GM18858 (cell line): Measurements from ENCODE around the gene CIB1.

Experiments used
- ATAC-seq: cut with Tn5 transposase; IDR thresholded peaks from one replicate; pipeline ENCODE4 v1.9.1; 2021; ENCODE audit not compliant: unreplicated experiment

CIB1 gene

DNA sequence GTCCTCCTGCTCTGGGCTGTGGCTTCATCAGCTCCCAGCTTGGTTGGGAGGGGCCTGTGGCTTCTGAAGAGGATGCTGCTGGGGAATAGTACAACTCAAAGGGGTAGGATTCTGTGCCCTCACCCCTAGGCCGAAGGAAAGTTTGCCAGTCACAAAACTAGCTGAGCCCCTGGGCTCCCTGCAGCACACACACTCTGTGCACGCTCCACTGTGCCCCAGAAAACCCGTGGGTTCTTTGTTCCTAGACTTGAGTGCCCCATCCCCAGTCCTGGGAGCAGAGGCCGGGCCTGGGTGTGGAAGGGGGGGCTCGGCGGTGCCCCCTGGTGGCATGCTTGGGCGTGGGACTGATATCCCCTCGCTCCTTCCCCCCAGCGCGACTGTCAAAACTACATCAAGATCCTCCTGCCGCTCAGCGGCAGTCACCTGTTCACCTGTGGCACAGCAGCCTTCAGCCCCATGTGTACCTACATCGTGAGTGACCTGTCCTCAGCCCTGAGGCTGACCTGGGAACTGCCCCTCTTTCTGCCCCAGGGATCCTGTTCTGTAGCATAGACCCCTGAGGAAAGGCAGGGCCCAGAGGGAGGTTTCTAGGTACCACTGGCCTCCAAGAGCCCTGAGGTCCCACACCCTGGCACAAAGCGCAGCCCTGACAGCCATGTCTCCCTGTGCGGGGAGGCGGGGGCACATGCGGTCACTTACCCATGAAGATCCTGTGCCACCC lies 14.2 kb downstream of the CIB1 start:
- no peak for ATAC-seq

DNA sequence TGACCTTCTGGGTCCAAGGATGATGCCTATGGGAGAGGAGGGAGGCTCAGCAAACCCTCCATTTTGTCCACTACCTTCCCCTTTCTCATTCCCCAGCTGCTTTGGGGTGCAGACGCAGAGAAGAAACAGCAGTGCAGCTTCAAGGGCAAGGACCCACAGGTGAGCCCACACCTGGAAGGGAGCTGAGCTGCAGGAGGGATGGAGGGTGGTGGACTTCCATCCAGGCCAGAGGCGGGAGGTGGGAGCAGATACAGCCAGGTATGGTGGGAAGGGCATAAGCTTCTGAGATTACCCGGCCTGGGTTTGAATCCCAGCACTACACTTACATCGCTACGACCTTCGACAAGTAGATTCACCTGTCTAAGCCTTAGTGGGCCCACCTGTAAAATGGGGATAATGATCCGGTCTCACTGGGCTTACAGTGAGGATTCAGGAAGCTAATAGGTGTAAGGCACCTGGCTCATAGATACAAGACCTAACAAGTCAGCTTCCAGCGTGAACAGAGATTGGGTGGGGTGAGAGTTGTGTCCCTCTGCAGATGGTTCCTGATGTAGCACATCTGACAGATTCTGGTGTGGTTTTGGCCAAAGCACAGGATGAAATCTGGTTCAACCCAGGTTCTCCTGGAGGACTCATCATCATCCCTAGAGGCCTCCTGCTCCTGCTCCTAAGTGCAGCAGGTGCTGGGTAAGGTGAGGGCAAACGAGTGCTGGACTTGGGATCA lies 15.9 kb downstream of the CIB1 start:
- no peak for ATAC-seq

GRCh38 chr15:90214553-90215196 lies 19.1 kb downstream of the CIB1 start:
- no peak for ATAC-seq

- ATAC-seq, result no peak
Measured at GRCh38 chr15:90213818-90214204, 19.9 kb downstream of the CIB1 start.

GRCh38 chr15:90213122-90213817 lies 20.5 kb downstream of the CIB1 start:
- no peak for ATAC-seq

- no peak for ATAC-seq
Measured at GRCh38 chr15:90212221-90213098, 21.3 kb downstream of the CIB1 start.

DNA sequence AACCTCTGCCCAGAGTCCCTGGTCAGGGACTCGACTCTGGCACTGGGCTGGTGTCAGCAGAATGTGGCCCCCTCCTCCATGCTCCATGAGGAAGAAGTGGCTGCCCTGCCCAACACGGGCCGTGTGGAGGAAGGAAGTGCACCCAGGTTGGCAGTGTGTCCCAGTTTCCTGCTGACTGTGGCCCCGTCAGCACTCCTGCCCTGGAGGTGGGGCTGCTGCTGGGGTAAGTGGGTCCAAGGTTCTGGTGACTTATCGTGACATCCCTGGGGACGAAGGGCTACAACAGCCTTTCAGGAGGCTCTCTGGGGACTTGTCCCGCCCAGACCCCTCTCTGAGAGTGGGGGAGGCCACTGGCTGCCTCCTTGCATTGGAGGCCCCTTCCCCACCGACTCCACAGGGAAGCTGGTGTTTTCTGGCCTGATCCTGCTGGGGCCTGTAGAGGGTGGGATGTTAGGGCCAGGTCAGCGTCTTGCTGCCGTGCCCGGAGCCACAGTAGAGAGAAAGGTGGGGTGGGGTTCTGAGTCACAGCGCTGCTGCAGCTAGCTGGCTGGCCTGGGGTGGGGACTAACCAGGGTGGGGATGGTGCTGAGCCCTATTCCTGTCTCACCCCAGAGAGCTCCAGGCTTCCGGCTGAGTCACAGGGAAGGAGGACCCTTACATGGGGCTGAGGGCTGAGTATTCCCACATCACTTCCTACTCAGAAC lies 22.1 kb downstream of the CIB1 start:
- no peak for ATAC-seq

- no peak for ATAC-seq
Measured at GRCh38 chr15:90211009-90211408, 22.7 kb downstream of the CIB1 start.

GRCh38 chr15:90210593-90210992 lies 23.1 kb downstream of the CIB1 start:
- no peak for ATAC-seq

DNA sequence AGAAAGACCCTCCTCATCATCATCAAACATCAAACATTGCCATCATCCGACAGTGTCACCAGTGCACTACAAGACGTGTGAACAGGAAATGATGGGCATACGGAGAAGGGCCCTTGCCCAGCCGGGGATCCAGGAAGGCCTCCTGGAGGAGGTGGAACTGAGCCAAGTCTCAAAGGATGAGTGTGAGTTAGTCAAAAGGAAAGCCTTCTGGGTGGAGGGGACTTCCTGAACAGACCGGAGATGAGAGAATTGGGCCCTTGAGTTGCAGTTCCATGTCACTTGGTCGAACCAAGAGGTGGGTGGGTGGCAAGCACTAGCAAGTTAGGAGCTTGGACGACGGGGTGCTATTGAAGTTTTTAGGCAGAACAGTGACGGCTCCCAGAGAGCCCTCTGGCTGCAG lies 24.1 kb downstream of the CIB1 start:
- peak; percentile 67 for ATAC-seq

GRCh38 chr15:90208356-90208755 lies 25.4 kb downstream of the CIB1 start:
- no peak for ATAC-seq

GRCh38 chr15:90207252-90207651 lies 26.5 kb downstream of the CIB1 start:
- ATAC-seq, result no peak

DNA sequence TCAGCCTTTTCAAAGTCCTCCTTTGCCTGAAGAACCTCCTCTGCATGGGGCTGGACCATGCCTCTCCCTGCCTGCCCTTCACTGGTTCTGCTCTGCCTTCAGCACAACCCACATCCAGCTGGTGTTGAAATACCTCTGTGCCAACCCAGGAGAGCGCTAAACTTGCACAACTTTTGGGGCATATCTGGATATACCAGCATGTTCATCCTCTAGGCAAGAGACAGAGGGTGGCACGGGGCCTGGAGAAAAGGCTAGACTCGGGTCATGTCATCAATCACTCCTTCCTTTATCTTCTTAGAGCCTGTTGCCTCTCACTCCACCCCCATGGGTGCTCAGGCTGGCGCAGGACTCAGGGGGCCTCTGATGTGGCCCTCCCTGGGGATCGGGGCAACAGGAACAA lies 27.9 kb downstream of the CIB1 start:
- no peak for ATAC-seq

DNA sequence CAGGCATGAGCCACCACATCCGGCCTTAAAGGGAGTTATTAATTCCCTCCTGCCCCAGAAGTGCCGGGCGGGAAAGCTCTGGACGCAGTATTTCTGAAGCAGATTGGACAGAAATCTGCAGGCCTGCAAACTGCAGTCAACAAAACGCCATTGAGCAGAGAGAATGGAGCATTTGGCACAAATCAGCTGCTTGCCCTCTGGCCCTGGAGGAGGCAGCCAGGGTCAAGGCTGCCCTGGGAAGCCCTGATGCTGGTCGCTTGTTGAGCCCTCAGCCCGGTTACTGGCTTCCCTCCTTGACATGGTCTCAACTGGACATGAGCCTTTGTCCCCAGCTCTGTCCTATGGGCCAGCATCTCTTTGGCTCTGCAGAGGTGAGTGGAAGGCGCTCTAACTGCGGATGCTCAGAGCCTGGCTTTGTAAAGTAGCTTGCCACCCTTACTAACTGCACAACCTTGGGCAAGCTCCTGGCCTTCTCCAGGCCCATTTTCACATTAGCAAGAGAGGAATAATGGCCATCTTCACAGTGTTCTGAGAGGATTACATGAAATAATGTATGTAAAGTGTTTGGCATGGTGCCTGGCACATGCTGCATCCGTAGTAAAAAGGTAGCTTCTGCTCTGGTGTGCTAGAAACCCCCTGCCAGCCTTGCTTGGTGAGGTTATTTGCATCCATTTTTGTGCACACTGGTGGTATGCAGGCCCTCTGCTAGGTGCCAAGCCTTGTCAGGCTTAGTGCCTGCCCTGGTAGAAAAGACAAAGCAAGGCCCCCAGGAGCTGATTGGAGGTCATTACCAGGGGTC lies 28.5 kb downstream of the CIB1 start:
- no peak for ATAC-seq

DNA sequence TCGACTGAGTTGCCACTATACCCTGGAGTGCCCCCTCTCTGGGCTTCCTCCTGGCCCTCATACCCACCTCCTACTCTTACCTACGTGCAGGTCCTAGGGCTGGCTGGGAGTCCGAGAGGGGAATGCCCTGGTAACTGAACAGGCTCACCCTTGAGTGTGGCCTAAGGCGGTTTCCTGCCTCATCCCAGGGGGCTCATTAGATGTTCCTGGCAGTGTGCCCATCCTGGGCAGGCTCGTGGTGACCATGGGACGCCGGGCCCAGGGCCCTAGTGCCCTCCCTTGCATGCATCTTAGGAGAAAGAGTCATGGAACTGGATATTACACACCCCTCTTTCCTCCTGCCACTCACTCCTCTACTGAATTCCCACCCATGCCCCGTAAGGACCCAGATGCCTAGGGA lies 29.8 kb downstream of the CIB1 start:
- no peak for ATAC-seq

DNA sequence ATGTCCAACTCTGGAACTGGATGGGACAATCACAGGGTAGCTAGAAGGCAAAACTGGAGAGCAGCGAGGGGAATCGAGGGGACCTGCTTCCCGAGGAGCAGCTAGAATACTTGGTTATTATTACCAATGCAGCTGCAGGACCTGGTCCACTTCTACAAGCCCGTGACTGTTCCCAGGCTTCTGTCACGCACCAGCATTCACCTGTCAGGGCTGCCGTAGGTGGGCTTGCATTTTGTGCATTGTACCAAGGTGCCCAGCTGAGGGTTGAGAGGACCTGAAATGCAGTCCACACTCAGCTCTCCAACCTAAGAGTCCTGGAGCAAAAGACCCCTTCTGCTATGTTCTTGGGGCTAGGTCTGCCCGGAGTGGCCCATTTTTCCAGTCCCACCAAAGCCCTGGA lies 30.3 kb downstream of the CIB1 start:
- ATAC-seq, result no peak

GRCh38 chr15:90202929-90203328 lies 30.8 kb downstream of the CIB1 start:
- no peak for ATAC-seq

DNA sequence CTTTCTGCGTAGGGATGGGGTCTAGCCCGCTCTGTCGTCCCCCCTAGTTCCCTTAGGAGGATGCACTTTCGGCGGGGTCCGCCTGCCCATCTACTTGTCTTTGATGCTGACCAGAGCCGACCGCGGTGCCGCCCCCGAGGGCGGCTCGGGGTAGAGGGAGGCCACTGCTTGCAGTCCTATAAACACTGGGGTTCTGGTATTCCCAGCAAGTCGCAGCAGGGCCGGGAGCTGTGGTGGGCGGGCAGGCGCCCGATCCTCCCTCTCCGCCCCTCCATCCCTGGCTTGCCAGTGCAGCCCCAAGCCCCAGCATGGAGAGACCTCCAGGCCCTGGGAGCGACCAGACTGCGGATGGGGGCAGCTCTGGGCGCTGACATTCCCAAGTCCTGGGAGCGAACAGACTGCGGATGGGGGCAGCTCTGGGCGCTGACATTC lies 31.8 kb downstream of the CIB1 start:
- no peak for ATAC-seq
